GM23338 (cell line): Measurements from ENCODE around the gene CYP3A4. TPM values are rescaled to one million over a fixed set of nuclear protein-coding genes. Genes with fewer than 3 reads are reported as not detected.

Experiments
- ATAC-seq: fragments of 200-7000 bp; cut with Tn5 transposase; 3 replicates; pipeline ENCODE4 v1.9.1; 2020
- DNase-seq: peaks from one replicate; pipeline ENCODE4 v3.0.0-alpha.2; 2015; ENCODE audit warnings: low spot score
- H2AFZ ChIP-seq: fragments of 200-600 bp; sonication (generic); 2 replicates; pipeline ENCODE4 v1.8.0; 2016; ENCODE audit warnings: antibody characterized with exemption, mild to moderate bottlenecking, moderate library complexity
- H3F3A ChIP-seq: fragments of 200-600 bp; sonication (generic); replicated peaks from 2 replicates; pipeline ENCODE4 v1.8.0; 2017; ENCODE audit warnings: antibody characterized with exemption, mixed run types, low read depth
- H3K27ac ChIP-seq: fragments of 200-600 bp; sonication (generic); 2 replicates; pipeline ENCODE4 v1.6.1; 2016; ENCODE audit warnings: low read depth
- H3K27me3 ChIP-seq: fragments of 200-600 bp; sonication (generic); 2 replicates; pipeline ENCODE4 v1.8.0; 2016; ENCODE audit warnings: mild to moderate bottlenecking, mixed run types, moderate library complexity; ENCODE audit not compliant: insufficient read depth
- H3K36me3 ChIP-seq: fragments of 200-600 bp; sonication (generic); 2 replicates; pipeline ENCODE4 v1.8.0; 2016; ENCODE audit warnings: mild to moderate bottlenecking; ENCODE audit not compliant: insufficient read depth
- H3K4me1 ChIP-seq: fragments of 200-600 bp; sonication (generic); 2 replicates; pipeline ENCODE4 v1.8.0; 2016; ENCODE audit warnings: mild to moderate bottlenecking, moderate library complexity; ENCODE audit not compliant: insufficient read depth
- H3K4me2 ChIP-seq: fragments of 200-600 bp; sonication (generic); 2 replicates; pipeline ENCODE4 v1.7.1; 2017; ENCODE audit warnings: mixed run types
- H3K4me3 ChIP-seq: fragments of 200-600 bp; sonication (generic); 2 replicates; pipeline ENCODE4 v1.6.1; 2016; ENCODE audit warnings: mixed run types
- H3K79me2 ChIP-seq: fragments of 200-600 bp; sonication (generic); replicated peaks from 2 replicates; pipeline ENCODE4 v1.8.0; 2017; ENCODE audit warnings: mild to moderate bottlenecking; ENCODE audit not compliant: insufficient read depth
- H3K9me2 ChIP-seq: fragments of 200-600 bp; sonication (generic); 2 replicates; pipeline ENCODE4 v1.8.0; 2017; ENCODE audit not compliant: insufficient read depth
- H4K20me1 ChIP-seq: fragments of 200-600 bp; sonication (generic); replicated peaks from 2 replicates; pipeline ENCODE4 v1.8.0; 2017; ENCODE audit warnings: mild to moderate bottlenecking; ENCODE audit not compliant: insufficient read depth
- H3K27ac Mint-ChIP-seq: 2 replicates; pipeline ENCODE4 v1.8.0; 2020; ENCODE audit warnings: inconsistent platforms, mild to moderate bottlenecking, moderate library complexity, mixed read lengths
- H3K27me3 Mint-ChIP-seq: 3 replicates; pipeline ENCODE4 v1.8.0; 2022; ENCODE audit warnings: low read depth, mild to moderate bottlenecking, moderate library complexity, mixed read lengths, inconsistent platforms; ENCODE audit not compliant: insufficient read depth, poor library complexity
- H3K36me3 Mint-ChIP-seq: 3 replicates; pipeline ENCODE4 v1.8.0; 2021; ENCODE audit warnings: low read depth, mild to moderate bottlenecking, inconsistent platforms, moderate library complexity, mixed read lengths
- H3K4me1 Mint-ChIP-seq: 3 replicates; pipeline ENCODE4 v1.8.0; 2020; ENCODE audit warnings: mild to moderate bottlenecking, inconsistent platforms, mixed read lengths
- H3K4me3 Mint-ChIP-seq: 3 replicates; pipeline ENCODE4 v1.8.0; 2021; ENCODE audit warnings: moderate library complexity, mild to moderate bottlenecking, inconsistent platforms, mixed read lengths
- H3K9me3 Mint-ChIP-seq: 3 replicates; pipeline ENCODE4 v1.8.0; 2020; ENCODE audit warnings: moderate library complexity, mild to moderate bottlenecking, inconsistent platforms, mixed read lengths
- CREB1 ChIP-seq: fragments of 250-450 bp; sonication (Bioruptor Pico); IDR thresholded peaks from 2 replicates; pipeline ENCODE4 v1.5.0; 2020; ENCODE audit warnings: low read depth, mild to moderate bottlenecking, moderate library complexity
- EZH2 ChIP-seq: fragments of 200-600 bp; sonication (generic); IDR thresholded peaks from one replicate; pipeline ENCODE4 v1.8.0; 2017; ENCODE audit warnings: antibody characterized with exemption, mild to moderate bottlenecking, low read depth; ENCODE audit not compliant: unreplicated experiment
- EZH2phosphoT487 ChIP-seq: fragments of 200-600 bp; sonication (generic); IDR thresholded peaks from one replicate; pipeline ENCODE4 v1.8.1; 2018; ENCODE audit warnings: antibody characterized with exemption; ENCODE audit not compliant: unreplicated experiment
- JUNB ChIP-seq: IDR thresholded peaks from one replicate; pipeline ENCODE4 v1.6.1; 2016; ENCODE audit warnings: antibody characterized with exemption; ENCODE audit not compliant: unreplicated experiment
- POLR2AphosphoS5 ChIP-seq: IDR thresholded peaks from 2 replicates; pipeline ENCODE4 v1.6.1; 2016; ENCODE audit warnings: antibody characterized with exemption, low read depth
- STAT1 ChIP-seq: IDR thresholded peaks from one replicate; pipeline ENCODE4 v1.6.1; 2016; ENCODE audit warnings: antibody characterized with exemption; ENCODE audit not compliant: unreplicated experiment
- ZNF331 ChIP-seq: fragments of 250-450 bp; sonication (Bioruptor Pico); IDR thresholded peaks from 2 replicates; pipeline ENCODE4 v1.5.0; 2020; ENCODE audit warnings: low read depth, mild to moderate bottlenecking, moderate library complexity
- polyA plus RNA-seq: library from polyadenylated mRNA; unstranded; fragments of >200 nt; fragmentation: Nextera tagmentation; extraction: Ambion mirVana; gene quantifications from 2 replicates; pipeline ENCODE4 v1.2.1, GENCODE V29; 2016
- total RNA-seq: library from RNA; depleted of rRNA; stranded (reverse); fragments of >200 nt; shearing (Covaris generic); gene quantifications from 2 replicates; pipeline ENCODE4 v1.2.3, GENCODE V29; 2014
- TF ChIP-seq, protein P1 (sequence below): IDR thresholded peaks from one replicate; pipeline ENCODE4 v1.6.1; 2018; ENCODE audit warnings: antibody characterized with exemption; ENCODE audit not compliant: unreplicated experiment
- TF ChIP-seq, protein P2 (sequence below): fragments of 250-450 bp; sonication (Bioruptor Pico); IDR thresholded peaks from 2 replicates; pipeline ENCODE4 v1.5.0; 2020; ENCODE audit warnings: mild to moderate bottlenecking, moderate library complexity
- TF ChIP-seq, protein P3 (sequence below), 2 experiments: fragments of 200-600 bp in 1 of 2; sonication (generic) in 1 of 2; conservative IDR thresholded peaks; 2 replicates each; pipeline versions ENCODE4 v1.5.1 to v1.6.1; 2016 to 2017; ENCODE audit warnings: antibody characterized with exemption in 2 of 2, low read depth in 2 of 2, mild to moderate bottlenecking in 2 of 2, moderate library complexity in 1 of 2

The CYP3A4 gene
- total and polyA plus RNA-seq, 2 experiments from 2014 or later: not detected

DNA sequence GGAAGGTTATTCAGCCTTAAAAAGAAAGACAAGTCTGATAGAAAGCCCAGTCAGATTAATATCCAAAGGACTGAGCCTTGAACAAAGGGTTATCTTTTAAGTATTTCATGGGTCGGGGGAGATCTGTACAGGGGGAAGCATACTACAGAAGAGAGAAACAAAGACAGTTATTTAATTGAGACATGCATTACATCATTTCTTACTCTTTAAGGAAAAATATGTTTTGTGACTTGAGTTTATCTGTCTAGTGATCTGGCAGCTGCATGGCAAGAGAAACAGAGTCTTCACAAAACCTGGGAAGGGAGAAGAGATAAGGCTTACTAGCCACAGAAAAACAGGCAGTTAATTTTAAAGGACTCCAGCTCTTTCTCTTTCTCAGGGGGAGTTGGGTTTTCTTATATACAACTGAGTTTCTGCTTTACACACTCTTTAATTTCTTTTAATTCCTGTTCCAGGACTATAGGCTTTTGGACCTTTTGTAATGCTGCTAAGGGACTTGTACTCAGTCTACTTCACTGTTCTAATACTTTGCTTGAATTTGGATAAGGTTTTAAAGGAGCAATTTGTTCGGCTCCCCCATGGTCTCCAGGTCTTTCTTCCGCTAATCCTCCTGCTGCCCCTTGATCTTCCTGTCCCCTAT, 23.0 kb upstream of the CYP3A4 start (continued):
- TF ChIP-seq, protein P1, sequence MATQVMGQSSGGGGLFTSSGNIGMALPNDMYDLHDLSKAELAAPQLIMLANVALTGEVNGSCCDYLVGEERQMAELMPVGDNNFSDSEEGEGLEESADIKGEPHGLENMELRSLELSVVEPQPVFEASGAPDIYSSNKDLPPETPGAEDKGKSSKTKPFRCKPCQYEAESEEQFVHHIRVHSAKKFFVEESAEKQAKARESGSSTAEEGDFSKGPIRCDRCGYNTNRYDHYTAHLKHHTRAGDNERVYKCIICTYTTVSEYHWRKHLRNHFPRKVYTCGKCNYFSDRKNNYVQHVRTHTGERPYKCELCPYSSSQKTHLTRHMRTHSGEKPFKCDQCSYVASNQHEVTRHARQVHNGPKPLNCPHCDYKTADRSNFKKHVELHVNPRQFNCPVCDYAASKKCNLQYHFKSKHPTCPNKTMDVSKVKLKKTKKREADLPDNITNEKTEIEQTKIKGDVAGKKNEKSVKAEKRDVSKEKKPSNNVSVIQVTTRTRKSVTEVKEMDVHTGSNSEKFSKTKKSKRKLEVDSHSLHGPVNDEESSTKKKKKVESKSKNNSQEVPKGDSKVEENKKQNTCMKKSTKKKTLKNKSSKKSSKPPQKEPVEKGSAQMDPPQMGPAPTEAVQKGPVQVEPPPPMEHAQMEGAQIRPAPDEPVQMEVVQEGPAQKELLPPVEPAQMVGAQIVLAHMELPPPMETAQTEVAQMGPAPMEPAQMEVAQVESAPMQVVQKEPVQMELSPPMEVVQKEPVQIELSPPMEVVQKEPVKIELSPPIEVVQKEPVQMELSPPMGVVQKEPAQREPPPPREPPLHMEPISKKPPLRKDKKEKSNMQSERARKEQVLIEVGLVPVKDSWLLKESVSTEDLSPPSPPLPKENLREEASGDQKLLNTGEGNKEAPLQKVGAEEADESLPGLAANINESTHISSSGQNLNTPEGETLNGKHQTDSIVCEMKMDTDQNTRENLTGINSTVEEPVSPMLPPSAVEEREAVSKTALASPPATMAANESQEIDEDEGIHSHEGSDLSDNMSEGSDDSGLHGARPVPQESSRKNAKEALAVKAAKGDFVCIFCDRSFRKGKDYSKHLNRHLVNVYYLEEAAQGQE: no peak

DNA sequence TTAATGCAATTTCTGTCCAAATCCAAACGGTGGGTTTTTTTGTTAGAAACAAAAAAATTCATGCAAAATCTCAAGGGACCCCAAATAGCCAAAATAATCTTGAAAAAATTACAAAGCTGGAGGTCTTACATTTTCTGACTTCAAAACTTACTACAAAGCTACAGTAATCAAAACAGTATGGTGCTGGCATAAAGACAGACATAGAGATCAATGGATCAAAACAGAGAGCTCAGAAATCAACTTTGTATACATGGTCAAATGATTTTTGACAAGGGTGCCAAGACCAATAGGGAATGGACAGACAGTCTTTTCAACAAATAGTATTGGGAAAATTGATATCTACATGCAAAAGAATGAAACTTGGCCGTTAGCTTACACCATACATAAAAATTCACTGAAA, 21.7 kb upstream of the CYP3A4 start:
- Histone ChIP-seq H3K4me2 (no peak overlapping the region), H3K4me1 (no peaks in the 10 kb centered on the region), H3K27me3 (no peaks in the 10 kb centered on the region), H3K9me2 (peaks cover 10% of the 10 kb centered on the region), H3K36me3 (peaks cover 5% of the 10 kb centered on the region; the same call in 1 of the 2 replicates), H3K4me3 (no peak overlapping the region), H3K27ac (no peak overlapping the region), H2AFZ (no peak overlapping the region), H3K79me2 (no peaks in the 10 kb centered on the region), H3F3A (no peaks in the 10 kb centered on the region), H4K20me1 (no peaks in the 10 kb centered on the region)
- Mint-ChIP-seq H3K36me3 (peaks cover 14% of the 10 kb centered on the region; the same call in 2 of the 3 replicates), H3K27me3 (peaks cover 2% of the 10 kb centered on the region), H3K9me3 (peaks cover 37% of the 10 kb centered on the region), H3K4me3 (no peak overlapping the region), H3K27ac (no peak overlapping the region), H3K4me1 (no peaks in the 10 kb centered on the region)
- no peak for ATAC-seq
- DNase-seq: no peak
- TF ChIP-seq EZH2phosphoT487 (no peak), EZH2 (no peak), JUNB (no peak), STAT1 (no peak), POLR2AphosphoS5 (no peak), ZNF331 (CRISPR knock-in tag) (no peak), CREB1 (CRISPR knock-in tag) (no peak)
- TF ChIP-seq, protein P2, sequence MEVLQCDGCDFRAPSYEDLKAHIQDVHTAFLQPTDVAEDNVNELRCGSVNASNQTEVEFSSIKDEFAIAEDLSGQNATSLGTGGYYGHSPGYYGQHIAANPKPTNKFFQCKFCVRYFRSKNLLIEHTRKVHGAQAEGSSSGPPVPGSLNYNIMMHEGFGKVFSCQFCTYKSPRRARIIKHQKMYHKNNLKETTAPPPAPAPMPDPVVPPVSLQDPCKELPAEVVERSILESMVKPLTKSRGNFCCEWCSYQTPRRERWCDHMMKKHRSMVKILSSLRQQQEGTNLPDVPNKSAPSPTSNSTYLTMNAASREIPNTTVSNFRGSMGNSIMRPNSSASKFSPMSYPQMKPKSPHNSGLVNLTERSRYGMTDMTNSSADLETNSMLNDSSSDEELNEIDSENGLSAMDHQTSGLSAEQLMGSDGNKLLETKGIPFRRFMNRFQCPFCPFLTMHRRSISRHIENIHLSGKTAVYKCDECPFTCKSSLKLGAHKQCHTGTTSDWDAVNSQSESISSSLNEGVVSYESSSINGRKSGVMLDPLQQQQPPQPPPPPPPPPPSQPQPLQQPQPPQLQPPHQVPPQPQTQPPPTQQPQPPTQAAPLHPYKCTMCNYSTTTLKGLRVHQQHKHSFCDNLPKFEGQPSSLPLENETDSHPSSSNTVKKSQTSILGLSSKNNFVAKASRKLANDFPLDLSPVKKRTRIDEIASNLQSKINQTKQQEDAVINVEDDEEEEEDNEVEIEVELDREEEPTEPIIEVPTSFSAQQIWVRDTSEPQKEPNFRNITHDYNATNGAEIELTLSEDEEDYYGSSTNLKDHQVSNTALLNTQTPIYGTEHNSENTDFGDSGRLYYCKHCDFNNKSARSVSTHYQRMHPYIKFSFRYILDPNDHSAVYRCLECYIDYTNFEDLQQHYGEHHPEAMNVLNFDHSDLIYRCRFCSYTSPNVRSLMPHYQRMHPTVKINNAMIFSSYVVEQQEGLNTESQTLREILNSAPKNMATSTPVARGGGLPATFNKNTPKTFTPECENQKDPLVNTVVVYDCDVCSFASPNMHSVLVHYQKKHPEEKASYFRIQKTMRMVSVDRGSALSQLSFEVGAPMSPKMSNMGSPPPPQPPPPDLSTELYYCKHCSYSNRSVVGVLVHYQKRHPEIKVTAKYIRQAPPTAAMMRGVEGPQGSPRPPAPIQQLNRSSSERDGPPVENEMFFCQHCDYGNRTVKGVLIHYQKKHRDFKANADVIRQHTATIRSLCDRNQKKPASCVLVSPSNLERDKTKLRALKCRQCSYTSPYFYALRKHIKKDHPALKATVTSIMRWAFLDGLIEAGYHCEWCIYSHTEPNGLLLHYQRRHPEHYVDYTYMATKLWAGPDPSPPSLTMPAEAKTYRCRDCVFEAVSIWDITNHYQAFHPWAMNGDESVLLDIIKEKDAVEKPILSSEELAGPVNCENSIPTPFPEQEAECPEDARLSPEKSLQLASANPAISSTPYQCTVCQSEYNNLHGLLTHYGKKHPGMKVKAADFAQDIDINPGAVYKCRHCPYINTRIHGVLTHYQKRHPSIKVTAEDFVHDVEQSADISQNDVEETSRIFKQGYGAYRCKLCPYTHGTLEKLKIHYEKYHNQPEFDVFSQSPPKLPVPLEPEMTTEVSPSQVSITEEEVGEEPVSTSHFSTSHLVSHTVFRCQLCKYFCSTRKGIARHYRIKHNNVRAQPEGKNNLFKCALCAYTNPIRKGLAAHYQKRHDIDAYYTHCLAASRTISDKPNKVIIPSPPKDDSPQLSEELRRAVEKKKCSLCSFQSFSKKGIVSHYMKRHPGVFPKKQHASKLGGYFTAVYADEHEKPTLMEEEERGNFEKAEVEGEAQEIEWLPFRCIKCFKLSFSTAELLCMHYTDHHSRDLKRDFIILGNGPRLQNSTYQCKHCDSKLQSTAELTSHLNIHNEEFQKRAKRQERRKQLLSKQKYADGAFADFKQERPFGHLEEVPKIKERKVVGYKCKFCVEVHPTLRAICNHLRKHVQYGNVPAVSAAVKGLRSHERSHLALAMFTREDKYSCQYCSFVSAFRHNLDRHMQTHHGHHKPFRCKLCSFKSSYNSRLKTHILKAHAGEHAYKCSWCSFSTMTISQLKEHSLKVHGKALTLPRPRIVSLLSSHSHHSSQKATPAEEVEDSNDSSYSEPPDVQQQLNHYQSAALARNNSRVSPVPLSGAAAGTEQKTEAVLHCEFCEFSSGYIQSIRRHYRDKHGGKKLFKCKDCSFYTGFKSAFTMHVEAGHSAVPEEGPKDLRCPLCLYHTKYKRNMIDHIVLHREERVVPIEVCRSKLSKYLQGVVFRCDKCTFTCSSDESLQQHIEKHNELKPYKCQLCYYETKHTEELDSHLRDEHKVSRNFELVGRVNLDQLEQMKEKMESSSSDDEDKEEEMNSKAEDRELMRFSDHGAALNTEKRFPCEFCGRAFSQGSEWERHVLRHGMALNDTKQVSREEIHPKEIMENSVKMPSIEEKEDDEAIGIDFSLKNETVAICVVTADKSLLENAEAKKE: no peak
- TF ChIP-seq, protein P3, sequence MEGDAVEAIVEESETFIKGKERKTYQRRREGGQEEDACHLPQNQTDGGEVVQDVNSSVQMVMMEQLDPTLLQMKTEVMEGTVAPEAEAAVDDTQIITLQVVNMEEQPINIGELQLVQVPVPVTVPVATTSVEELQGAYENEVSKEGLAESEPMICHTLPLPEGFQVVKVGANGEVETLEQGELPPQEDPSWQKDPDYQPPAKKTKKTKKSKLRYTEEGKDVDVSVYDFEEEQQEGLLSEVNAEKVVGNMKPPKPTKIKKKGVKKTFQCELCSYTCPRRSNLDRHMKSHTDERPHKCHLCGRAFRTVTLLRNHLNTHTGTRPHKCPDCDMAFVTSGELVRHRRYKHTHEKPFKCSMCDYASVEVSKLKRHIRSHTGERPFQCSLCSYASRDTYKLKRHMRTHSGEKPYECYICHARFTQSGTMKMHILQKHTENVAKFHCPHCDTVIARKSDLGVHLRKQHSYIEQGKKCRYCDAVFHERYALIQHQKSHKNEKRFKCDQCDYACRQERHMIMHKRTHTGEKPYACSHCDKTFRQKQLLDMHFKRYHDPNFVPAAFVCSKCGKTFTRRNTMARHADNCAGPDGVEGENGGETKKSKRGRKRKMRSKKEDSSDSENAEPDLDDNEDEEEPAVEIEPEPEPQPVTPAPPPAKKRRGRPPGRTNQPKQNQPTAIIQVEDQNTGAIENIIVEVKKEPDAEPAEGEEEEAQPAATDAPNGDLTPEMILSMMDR (conservative IDR thresholded peaks at IDR 0.05; ENCODE audit: low read depth in 2 of 2): no peak
